K562 (cell line): ENCODE measurements around the gene GSTT2B. TPM values are rescaled to one million over a fixed set of nuclear protein-coding genes. Genes with fewer than 3 reads are reported as not detected.

Source experiments
- CBFA2T2 ChIP-seq: fragments of 450-650 bp; conservative IDR thresholded peaks from 2 replicates; pipeline ENCODE4 v1.6.1; 2017; ENCODE audit warnings: mild to moderate bottlenecking
- CBFA2T3 ChIP-seq: fragments of 450-650 bp; IDR thresholded peaks from 2 replicates; pipeline ENCODE4 v1.6.1; 2017
- ESRRA ChIP-seq: fragments of 450-650 bp; IDR thresholded peaks from 2 replicates; pipeline ENCODE4 v1.6.1; 2014; ENCODE audit warnings: low read depth, mild to moderate bottlenecking, moderate library complexity, borderline replicate concordance
- GABPB1 ChIP-seq: sonication (generic); formaldehyde crosslinking; IDR thresholded peaks from 2 replicates; pipeline ENCODE4 v1.8.0; 2022; ENCODE audit warnings: mild to moderate bottlenecking, missing genetic modification reagents
- KDM1A ChIP-seq, 2 experiments: fragments of 450-650 bp; IDR thresholded peaks; 2 replicates each; pipeline ENCODE4 v1.6.1; 2016; ENCODE audit warnings: mild to moderate bottlenecking in 2 of 2
- MBD2 ChIP-seq: sonication (generic); IDR thresholded peaks from 2 replicates; pipeline ENCODE4 v1.6.1; 2016; ENCODE audit warnings: low read depth, borderline replicate concordance
- MTA1 ChIP-seq: fragments of 450-650 bp; IDR thresholded peaks from 2 replicates; pipeline ENCODE4 v1.6.1; 2017; ENCODE audit warnings: borderline replicate concordance
- NFYB ChIP-seq: IDR thresholded peaks from 2 replicates; pipeline ENCODE4 v1.6.1; 2011; ENCODE audit warnings: mild to moderate bottlenecking, moderate library complexity; ENCODE audit not compliant: insufficient read length; ENCODE audit errors: extremely low read depth
- SOX6 ChIP-seq: fragments of 450-650 bp; IDR thresholded peaks from 2 replicates; pipeline ENCODE4 v1.6.1; 2014; ENCODE audit warnings: mild to moderate bottlenecking
- TAL1 ChIP-seq: fragments of 450-650 bp; IDR thresholded peaks from 2 replicates; pipeline ENCODE4 v1.6.1; 2016; ENCODE audit warnings: mild to moderate bottlenecking
- TEAD4 ChIP-seq, 2 experiments: sonication (generic) in 1 of 2; formaldehyde crosslinking in 1 of 2; IDR thresholded peaks; 2 replicates each; pipeline versions ENCODE4 v1.6.1 to v1.8.0; 2012 to 2022; ENCODE audit warnings: borderline replicate concordance in 1 of 2, inconsistent platforms in 1 of 2, low read length in 1 of 2, mild to moderate bottlenecking in 1 of 2, missing genetic modification reagents in 1 of 2
- TRIM28 ChIP-seq: fragments of 450-650 bp; IDR thresholded peaks from 2 replicates; pipeline ENCODE4 v1.6.1; 2017
- ZNF143 ChIP-seq: sonication (generic); formaldehyde crosslinking; IDR thresholded peaks from 2 replicates; pipeline ENCODE4 v1.9.0; 2022; ENCODE audit warnings: mild to moderate bottlenecking, missing genetic modification reagents
- polyA plus RNA-seq, 8 experiments: library from polyadenylated mRNA; depleted of rRNA in 4 of 8; stranded (reverse) in 5 of 8; unstranded in 3 of 8; fragments of >200 nt; fragmentation: Nextera tagmentation in 2 of 8; fragmentation: Illumina TruSeq in 1 of 8; extraction: Ambion mirVana in 2 of 8; extraction: Trizol in 1 of 8; gene quantifications; 2 replicates each; pipeline versions ENCODE4 v1.2.1 to v1.2.3, GENCODE V29; 2011 to 2014; ENCODE audit warnings: inconsistent platforms in 1 of 8, missing spikeins in 1 of 8
- total RNA-seq, 7 experiments: library from RNA; depleted of rRNA in 6 of 7; stranded (reverse); fragments of >200 nt in 6 of 7; fragmentation: Illumina TruSeq in 2 of 7; extraction: Trizol in 2 of 7; gene quantifications; 2 replicates each; pipeline versions ENCODE4 v1.2.1 to v1.2.3, GENCODE V29; 2011 to 2021; ENCODE audit warnings: low replicate concordance in 1 of 7
- TF ChIP-seq, protein P1 (sequence below), 2 experiments: IDR thresholded peaks; 2 replicates each; pipeline ENCODE4 v1.6.1; 2011; ENCODE audit warnings: borderline replicate concordance in 1 of 2, control low read depth in 1 of 2, low read depth in 1 of 2, low read length in 1 of 2, mild to moderate bottlenecking in 1 of 2, mixed read lengths in 1 of 2, moderate library complexity in 1 of 2; ENCODE audit not compliant: insufficient read depth in 1 of 2, insufficient read length in 1 of 2, poor library complexity in 1 of 2, severe bottlenecking in 1 of 2; ENCODE audit errors: extremely low read depth in 1 of 2

The GSTT2B gene
- total and polyA plus RNA-seq, 9 of the 15 experiments (the other 6 are each of a cell fraction or from before 2014, with no cell fraction given) = not detected

DNA sequence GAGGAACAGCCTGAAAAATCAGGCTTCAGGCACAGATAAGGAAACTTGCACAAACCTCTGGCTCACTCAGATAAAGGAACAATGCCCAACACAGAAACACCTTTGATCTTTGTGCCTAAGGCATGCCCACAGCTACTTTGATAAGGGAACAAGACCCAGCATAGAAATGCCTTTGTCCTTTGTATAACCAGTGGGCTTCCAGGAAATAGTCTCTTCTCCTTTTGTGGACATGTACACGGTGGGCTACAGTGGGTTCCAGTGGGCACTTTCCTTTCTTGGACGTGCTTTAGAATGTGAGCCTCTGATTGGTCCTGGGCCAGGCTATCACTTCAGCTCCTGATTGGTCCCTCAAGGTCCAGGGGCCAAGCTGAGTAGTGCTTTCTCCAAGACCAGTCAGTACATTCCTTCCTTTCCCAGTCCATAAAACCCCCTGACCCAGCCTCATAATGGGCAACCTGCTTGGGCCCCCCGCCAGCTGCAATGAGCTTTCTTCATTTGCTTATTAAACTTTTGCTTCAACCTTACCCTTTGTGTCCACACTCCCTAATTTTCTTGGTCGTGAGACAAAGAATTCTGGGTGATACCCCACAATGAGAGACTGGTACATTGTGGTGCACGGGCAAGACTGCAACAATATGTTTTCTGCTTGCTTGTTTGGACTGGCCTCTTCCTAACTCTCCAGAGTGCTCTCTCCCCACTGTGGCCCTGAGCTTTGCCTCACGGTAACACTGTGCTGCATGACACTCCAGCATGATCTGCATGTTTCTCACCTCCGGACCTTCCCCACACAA lies 48.4 kb upstream of the GSTT2B start (continued):
- TF ChIP-seq MBD2 (no peak), GABPB1 (no peak), MTA1 (no peak), CBFA2T3 (peak; percentile 74), ESRRA (no peak), SOX6 (peak; percentile 48; the same call in 1 of the 2 replicates), TAL1 (peak; percentile 64), KDM1A (IDR thresholded peaks at IDR 0.05) (0 out of 4 replicates have a peak, but pooled peaks of 1 of the 2 experiments have one; percentile 6), NFYB (peak; percentile 21), TEAD4 (IDR thresholded peaks at IDR 0.05; ENCODE audit: low read length) (peak; percentile 52; the same call in 1 of the 2 replicates), TEAD4 (CRISPR knock-in tag; IDR thresholded peaks at IDR 0.05; ENCODE audit: borderline replicate concordance) (no peak), ZNF143 (CRISPR knock-in tag) (no peak), TRIM28 (0 out of 2 replicates have a peak, but pooled peaks have one; percentile 32), CBFA2T2 (peak; percentile 56)
- TF ChIP-seq, protein P1, sequence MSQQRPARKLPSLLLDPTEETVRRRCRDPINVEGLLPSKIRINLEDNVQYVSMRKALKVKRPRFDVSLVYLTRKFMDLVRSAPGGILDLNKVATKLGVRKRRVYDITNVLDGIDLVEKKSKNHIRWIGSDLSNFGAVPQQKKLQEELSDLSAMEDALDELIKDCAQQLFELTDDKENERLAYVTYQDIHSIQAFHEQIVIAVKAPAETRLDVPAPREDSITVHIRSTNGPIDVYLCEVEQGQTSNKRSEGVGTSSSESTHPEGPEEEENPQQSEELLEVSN (IDR thresholded peaks at IDR 0.05; ENCODE audit: borderline replicate concordance in 1 of 2, extremely low read depth in 1 of 2, insufficient read depth in 1 of 2, insufficient read length in 1 of 2, low read depth in 1 of 2, low read length in 1 of 2, poor library complexity in 1 of 2, severe bottlenecking in 1 of 2) = no peak
